ENCODE measurements around the gene CLIC3. TPM values are rescaled to one million over a fixed set of nuclear protein-coding genes. Genes with fewer than 3 reads are reported as not detected.

Gene CLIC3
- total RNA-seq, 1 experiment from 2014 or later = 6.2 TPM

DNA sequence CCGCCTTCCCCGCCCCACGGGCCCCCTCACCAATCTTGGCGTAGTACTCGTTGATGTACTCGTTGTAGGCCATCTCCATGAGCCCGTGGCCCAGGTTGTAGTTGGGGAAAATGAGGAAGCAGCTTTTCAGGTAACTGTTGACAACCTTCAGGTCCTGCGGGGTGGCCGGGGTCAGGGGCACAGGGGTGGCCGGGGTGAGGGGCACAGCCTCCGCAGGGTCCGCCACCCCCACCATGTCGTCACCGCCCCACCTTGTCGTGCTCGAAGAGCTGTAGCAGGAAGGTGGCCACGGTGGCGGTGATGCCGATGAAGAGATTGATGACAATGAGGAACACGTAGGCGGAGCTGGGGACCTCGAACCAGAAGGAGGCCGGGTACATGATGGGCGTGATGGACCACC, 14.8 kb upstream of the CLIC3 start:
- ChIA-PET POLR2A (interaction anchor here (0.5 kb wide), 2 partner anchors 92 to 249 kb away, joined by 4 to 6 read pairs; no protein-coding TSS in a partner anchor), CTCF (no interaction called here)
- DNase-seq (ENCODE audit: low read depth, low spot score) = no peak
- in situ Hi-C loops (cut with HindIII; ENCODE audit: low pct_unique_long_range_greater_than_20kb, low sequenced_read_pairs) = no loop called here
- no peak overlapping the region for H3K4me3 ChIP-seq (ENCODE audit: low read depth in 2 of 2, low read length in 2 of 2)
- no peaks in the 10 kb centered on the region for H3K4me1 ChIP-seq (ENCODE audit: control insufficient read depth, insufficient read depth, low read length)
- intact Hi-C loops (cut with micrococcal nuclease; ENCODE audit: unreplicated experiment) = no loop called here
- TF ChIP-seq SIN3A (IDR thresholded peaks at IDR 0.05; ENCODE audit: borderline replicate concordance, insufficient read depth, low read depth, low read length) (no peak), TCF7L2 (IDR thresholded peaks at IDR 0.05; ENCODE audit: low read depth, low read length) (no peak), POLR2AphosphoS5 (IDR thresholded peaks at IDR 0.05; ENCODE audit: low read depth, low read length) (no peak)
- TF ChIP-seq, protein P1, sequence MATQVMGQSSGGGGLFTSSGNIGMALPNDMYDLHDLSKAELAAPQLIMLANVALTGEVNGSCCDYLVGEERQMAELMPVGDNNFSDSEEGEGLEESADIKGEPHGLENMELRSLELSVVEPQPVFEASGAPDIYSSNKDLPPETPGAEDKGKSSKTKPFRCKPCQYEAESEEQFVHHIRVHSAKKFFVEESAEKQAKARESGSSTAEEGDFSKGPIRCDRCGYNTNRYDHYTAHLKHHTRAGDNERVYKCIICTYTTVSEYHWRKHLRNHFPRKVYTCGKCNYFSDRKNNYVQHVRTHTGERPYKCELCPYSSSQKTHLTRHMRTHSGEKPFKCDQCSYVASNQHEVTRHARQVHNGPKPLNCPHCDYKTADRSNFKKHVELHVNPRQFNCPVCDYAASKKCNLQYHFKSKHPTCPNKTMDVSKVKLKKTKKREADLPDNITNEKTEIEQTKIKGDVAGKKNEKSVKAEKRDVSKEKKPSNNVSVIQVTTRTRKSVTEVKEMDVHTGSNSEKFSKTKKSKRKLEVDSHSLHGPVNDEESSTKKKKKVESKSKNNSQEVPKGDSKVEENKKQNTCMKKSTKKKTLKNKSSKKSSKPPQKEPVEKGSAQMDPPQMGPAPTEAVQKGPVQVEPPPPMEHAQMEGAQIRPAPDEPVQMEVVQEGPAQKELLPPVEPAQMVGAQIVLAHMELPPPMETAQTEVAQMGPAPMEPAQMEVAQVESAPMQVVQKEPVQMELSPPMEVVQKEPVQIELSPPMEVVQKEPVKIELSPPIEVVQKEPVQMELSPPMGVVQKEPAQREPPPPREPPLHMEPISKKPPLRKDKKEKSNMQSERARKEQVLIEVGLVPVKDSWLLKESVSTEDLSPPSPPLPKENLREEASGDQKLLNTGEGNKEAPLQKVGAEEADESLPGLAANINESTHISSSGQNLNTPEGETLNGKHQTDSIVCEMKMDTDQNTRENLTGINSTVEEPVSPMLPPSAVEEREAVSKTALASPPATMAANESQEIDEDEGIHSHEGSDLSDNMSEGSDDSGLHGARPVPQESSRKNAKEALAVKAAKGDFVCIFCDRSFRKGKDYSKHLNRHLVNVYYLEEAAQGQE (IDR thresholded peaks at IDR 0.05; ENCODE audit: insufficient read depth in 1 of 2, low read depth in 2 of 2, low read length in 1 of 2) = no peak
- TF ChIP-seq, protein P2, sequence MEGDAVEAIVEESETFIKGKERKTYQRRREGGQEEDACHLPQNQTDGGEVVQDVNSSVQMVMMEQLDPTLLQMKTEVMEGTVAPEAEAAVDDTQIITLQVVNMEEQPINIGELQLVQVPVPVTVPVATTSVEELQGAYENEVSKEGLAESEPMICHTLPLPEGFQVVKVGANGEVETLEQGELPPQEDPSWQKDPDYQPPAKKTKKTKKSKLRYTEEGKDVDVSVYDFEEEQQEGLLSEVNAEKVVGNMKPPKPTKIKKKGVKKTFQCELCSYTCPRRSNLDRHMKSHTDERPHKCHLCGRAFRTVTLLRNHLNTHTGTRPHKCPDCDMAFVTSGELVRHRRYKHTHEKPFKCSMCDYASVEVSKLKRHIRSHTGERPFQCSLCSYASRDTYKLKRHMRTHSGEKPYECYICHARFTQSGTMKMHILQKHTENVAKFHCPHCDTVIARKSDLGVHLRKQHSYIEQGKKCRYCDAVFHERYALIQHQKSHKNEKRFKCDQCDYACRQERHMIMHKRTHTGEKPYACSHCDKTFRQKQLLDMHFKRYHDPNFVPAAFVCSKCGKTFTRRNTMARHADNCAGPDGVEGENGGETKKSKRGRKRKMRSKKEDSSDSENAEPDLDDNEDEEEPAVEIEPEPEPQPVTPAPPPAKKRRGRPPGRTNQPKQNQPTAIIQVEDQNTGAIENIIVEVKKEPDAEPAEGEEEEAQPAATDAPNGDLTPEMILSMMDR (IDR thresholded peaks at IDR 0.05) = no peak
- no peaks in the 10 kb centered on the region for H3K27me3 ChIP-seq (ENCODE audit: control insufficient read depth, insufficient read depth, low read length)
- ATAC-seq = no peak
- H3K9me3 ChIP-seq (ENCODE audit: control insufficient read depth, insufficient read depth, low read depth, low read length) = no peaks in the 10 kb centered on the region
- BruUV-seq (replicated peaks) = no TSS peak
- H3K27ac ChIP-seq (ENCODE audit: low read length) = no peak overlapping the region
- H3K36me3 ChIP-seq (ENCODE audit: control insufficient read depth, insufficient read depth, low read length) = no peaks in the 10 kb centered on the region

DNA sequence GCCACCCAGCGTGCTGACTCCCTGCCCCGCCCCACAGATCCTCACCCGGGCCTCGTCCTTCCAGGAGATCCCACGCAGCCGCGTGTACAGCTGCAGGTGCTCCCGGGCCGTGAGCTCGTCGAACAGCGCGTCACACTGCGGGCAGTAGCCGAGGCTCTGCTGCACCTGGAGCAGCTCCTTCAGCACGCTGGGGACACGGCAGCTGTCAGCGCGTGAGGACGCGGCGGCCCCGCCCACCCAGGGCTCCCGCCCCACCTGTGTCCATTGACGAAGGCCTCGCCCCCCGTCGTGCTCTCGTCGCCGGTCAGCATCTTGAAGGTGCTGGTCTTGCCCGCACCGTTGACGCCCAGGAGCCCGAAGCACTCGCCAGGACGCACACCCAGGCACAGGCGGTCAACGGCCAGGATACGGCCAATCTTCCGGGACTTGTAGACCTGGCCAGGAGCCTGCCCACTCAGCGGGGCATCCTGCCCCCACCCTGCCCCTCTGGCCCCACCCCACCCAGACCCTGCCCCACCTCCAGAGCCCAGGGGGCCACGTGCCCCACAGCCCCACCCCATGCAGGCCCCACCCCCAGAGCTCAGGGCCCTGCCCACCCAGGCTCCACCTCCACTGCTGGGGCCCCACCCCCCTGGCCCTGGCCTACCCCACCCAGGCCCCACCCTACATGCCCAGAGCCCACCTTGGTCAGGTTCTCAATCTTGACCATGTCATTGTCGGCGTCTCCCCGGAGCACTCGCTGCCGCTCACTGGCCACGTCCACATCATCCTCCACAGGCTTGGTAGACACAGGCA, 13.8 kb upstream of the CLIC3 start:
- ATAC-seq (no peak), DNase-seq (ENCODE audit: low read depth, low spot score) (no peak)
- TF ChIP-seq SIN3A (IDR thresholded peaks at IDR 0.05; ENCODE audit: borderline replicate concordance, insufficient read depth, low read depth, low read length) (no peak), POLR2AphosphoS5 (IDR thresholded peaks at IDR 0.05; ENCODE audit: low read depth, low read length) (no peak), TCF7L2 (IDR thresholded peaks at IDR 0.05; ENCODE audit: low read depth, low read length) (no peak)
- TF ChIP-seq, protein P1 (IDR thresholded peaks at IDR 0.05; ENCODE audit: insufficient read depth in 1 of 2, low read depth in 2 of 2, low read length in 1 of 2) = no peak
- TF ChIP-seq, protein P2 (IDR thresholded peaks at IDR 0.05) = no peak
- Histone ChIP-seq H3K4me3 (ENCODE audit: low read depth in 2 of 2, low read length in 2 of 2) (no peak overlapping the region), H3K9me3 (ENCODE audit: control insufficient read depth, insufficient read depth, low read depth, low read length) (no peaks in the 10 kb centered on the region), H3K27me3 (ENCODE audit: control insufficient read depth, insufficient read depth, low read length) (no peaks in the 10 kb centered on the region), H3K36me3 (ENCODE audit: control insufficient read depth, insufficient read depth, low read length) (no peaks in the 10 kb centered on the region), H3K4me1 (ENCODE audit: control insufficient read depth, insufficient read depth, low read length) (no peaks in the 10 kb centered on the region), H3K27ac (ENCODE audit: low read length) (no peak overlapping the region)
- intact Hi-C loops (cut with micrococcal nuclease; ENCODE audit: unreplicated experiment) (no loop called here), in situ Hi-C loops (cut with HindIII; ENCODE audit: low pct_unique_long_range_greater_than_20kb, low sequenced_read_pairs) (no loop called here)
- CTCF ChIA-PET = no interaction called here
- POLR2A ChIA-PET = no interaction called here
- BruUV-seq (replicated peaks) = no TSS peak
